ENCODE results near the gene PNMA8A.

DNA sequence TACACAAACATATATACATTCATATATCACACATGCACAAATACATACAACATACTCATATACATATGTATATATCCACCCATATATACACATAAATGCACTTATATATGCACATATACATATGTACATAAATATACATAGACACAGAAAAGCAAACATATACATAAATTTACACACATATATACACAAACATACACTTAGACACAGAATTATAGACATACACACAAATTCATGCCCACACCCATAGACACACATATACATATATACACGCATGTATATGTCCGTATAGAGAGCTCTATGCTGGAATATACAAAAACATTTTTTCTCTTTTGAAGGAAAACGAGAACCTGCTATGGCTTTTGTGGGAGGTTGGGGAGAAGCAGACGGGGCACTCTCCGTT is 20.6 kb downstream of the PNMA8A start:
- no peak for TF ChIP-seq CTCF (IDR thresholded peaks at IDR 0.05)
- no peak for TF ChIP-seq POLR2A (IDR thresholded peaks at IDR 0.05)

Data from thyroid gland (tissue), 4 donors.